GM06990 (cell line): ENCODE measurements around the gene KCNJ15.

Experiments
- DNase-seq: peaks from one replicate; pipeline ENCODE4 v3.0.0-alpha.2; 2011; ENCODE audit not compliant: insufficient read length; ENCODE audit errors: extremely low read depth
- H3K27me3 ChIP-seq: replicated peaks from 2 replicates; pipeline ENCODE4 v1.6.0; 2011; ENCODE audit warnings: low read length; ENCODE audit not compliant: control insufficient read depth, insufficient read depth
- H3K36me3 ChIP-seq: 2 replicates; pipeline ENCODE4 v1.5.1; 2011; ENCODE audit warnings: low read length; ENCODE audit not compliant: control insufficient read depth, insufficient read depth
- H3K4me3 ChIP-seq: replicated peaks from 2 replicates; pipeline ENCODE4 v1.5.1; 2011; ENCODE audit warnings: low read depth, mild to moderate bottlenecking, control low read depth, low read length
- CTCF ChIP-seq: IDR thresholded peaks from 2 replicates; pipeline ENCODE4 v1.5.1; 2011; ENCODE audit warnings: low read length, control low read depth, mild to moderate bottlenecking, inconsistent platforms; ENCODE audit not compliant: insufficient read depth, poor library complexity, severe bottlenecking

The KCNJ15 gene

GRCh38 chr21:38256599-38257302, at the start of gene KCNJ15:
Gene KCNJ15 (plus strand): TSS chr21:38256991. CDS start chr21:38299262, 42,271 bp downstream.
- no peak within 1 kb of the TSS for H3K4me3 ChIP-seq
- DNase-seq, result no peak
- TF ChIP-seq CTCF, result no peak
- peaks cover 2% of the 10 kb centered on the region for H3K27me3 ChIP-seq
- H3K36me3 ChIP-seq, result no peaks in the 10 kb centered on the region

GRCh38 chr21:38208118-38208517, 48.7 kb upstream of the KCNJ15 start:
- Histone ChIP-seq H3K4me3 (no peak overlapping the region), H3K27me3 (no peaks in the 10 kb centered on the region; the same call in 1 of the 2 replicates), H3K36me3 (no peaks in the 10 kb centered on the region)
- no peak for TF ChIP-seq CTCF
- no peak for DNase-seq

DNA sequence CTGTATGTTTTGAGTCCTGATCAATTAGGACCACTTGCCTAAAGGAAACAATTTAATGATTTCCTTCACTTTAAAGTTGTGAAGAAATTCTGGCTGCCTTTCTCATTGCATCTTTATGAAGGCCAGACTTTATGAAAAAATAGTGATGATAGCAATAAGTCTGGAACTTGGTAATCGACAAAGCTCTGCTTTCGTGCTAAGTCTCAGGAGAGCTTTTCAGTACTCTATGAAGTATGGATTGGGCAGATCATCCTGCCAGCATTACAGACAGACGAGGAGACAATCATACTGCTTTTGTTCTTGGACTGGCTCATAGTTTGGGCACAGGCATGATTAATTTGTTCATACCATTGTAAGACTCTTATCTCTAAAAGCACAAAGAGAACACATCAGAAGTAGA, 45.5 kb upstream of the KCNJ15 start:
- Histone ChIP-seq H3K27me3 (no peaks in the 10 kb centered on the region; the same call in 1 of the 2 replicates), H3K36me3 (no peaks in the 10 kb centered on the region), H3K4me3 (no peak overlapping the region)
- DNase-seq, result no peak
- no peak for TF ChIP-seq CTCF

GRCh38 chr21:38212706-38213105, 44.1 kb upstream of the KCNJ15 start:
- TF ChIP-seq CTCF, result no peak
- H3K4me3 ChIP-seq, result no peak overlapping the region
- no peaks in the 10 kb centered on the region; the same call in 1 of the 2 replicates for H3K27me3 ChIP-seq
- no peaks in the 10 kb centered on the region for H3K36me3 ChIP-seq
- no peak for DNase-seq

GRCh38 chr21:38219049-38219628, 37.7 kb upstream of the KCNJ15 start:
- no peak overlapping the region for H3K4me3 ChIP-seq
- no peaks in the 10 kb centered on the region for H3K27me3 ChIP-seq
- H3K36me3 ChIP-seq, result no peaks in the 10 kb centered on the region
- TF ChIP-seq CTCF, result peak; percentile 82
- no peak for DNase-seq
